Astrocyte (in vitro differentiated cells and primary cell): ENCODE data around the gene ZNF408. TPM values are rescaled to one million over a fixed set of nuclear protein-coding genes. Genes with fewer than 3 reads are reported as not detected.

Source experiments
- DNase-seq: peaks from one replicate; pipeline ENCODE4 v3.0.0-alpha.2; 2010; ENCODE audit warnings: low read depth
- FAIRE-seq: peaks from 2 replicates; lab custom pipeline; 2011; peaks lifted over from hg19 to GRCh38; lab: Jason Lieb, UNC
- H2AFZ ChIP-seq: 2 replicates; pipeline ENCODE4 v1.6.0; 2012; ENCODE audit warnings: low read depth, low read length, inconsistent platforms
- H3K27ac ChIP-seq: 2 replicates; pipeline ENCODE4 v1.5.1; 2011; ENCODE audit warnings: low read depth, low read length, inconsistent platforms
- H3K27me3 ChIP-seq: 2 replicates; pipeline ENCODE4 v1.6.0; 2011; ENCODE audit warnings: low read length, inconsistent platforms; ENCODE audit not compliant: insufficient read depth
- H3K36me3 ChIP-seq: 2 replicates; pipeline ENCODE4 v1.5.1; 2011; ENCODE audit warnings: low read length, inconsistent platforms; ENCODE audit not compliant: insufficient read depth
- H3K4me1 ChIP-seq: 2 replicates; pipeline ENCODE4 v1.5.1; 2011; ENCODE audit warnings: low read length, inconsistent platforms; ENCODE audit not compliant: insufficient read depth
- H3K4me2 ChIP-seq: 2 replicates; pipeline ENCODE4 v1.6.0; 2012; ENCODE audit warnings: low read length, inconsistent platforms
- H3K4me3 ChIP-seq: 2 replicates; pipeline ENCODE4 v1.5.1; 2011; ENCODE audit warnings: low read depth, mild to moderate bottlenecking, low read length, inconsistent platforms; ENCODE audit not compliant: insufficient read depth
- H3K79me2 ChIP-seq: 2 replicates; pipeline ENCODE4 v1.6.0; 2012; ENCODE audit warnings: mild to moderate bottlenecking, low read length, inconsistent platforms; ENCODE audit not compliant: insufficient read depth
- H3K9ac ChIP-seq: 2 replicates; pipeline ENCODE4 v1.6.0; 2012; ENCODE audit warnings: mild to moderate bottlenecking, low read length, inconsistent platforms
- H3K9me3 ChIP-seq: 2 replicates; pipeline ENCODE4 v1.5.1; 2012; ENCODE audit warnings: low read depth, mild to moderate bottlenecking, low read length, inconsistent platforms; ENCODE audit not compliant: insufficient read depth
- H4K20me1 ChIP-seq: 2 replicates; pipeline ENCODE4 v1.6.0; 2012; ENCODE audit warnings: low read length, inconsistent platforms; ENCODE audit not compliant: insufficient read depth
- H3K27ac Mint-ChIP-seq: one replicate; pipeline ENCODE4 v1.8.0; 2021; ENCODE audit warnings: mild to moderate bottlenecking, mixed read lengths; ENCODE audit not compliant: unreplicated experiment
- H3K27me3 Mint-ChIP-seq: one replicate; pipeline ENCODE4 v1.8.0; 2021; ENCODE audit warnings: low read depth, mixed read lengths; ENCODE audit not compliant: unreplicated experiment
- H3K36me3 Mint-ChIP-seq: one replicate; pipeline ENCODE4 v1.8.0; 2021; ENCODE audit warnings: low read depth, mixed read lengths; ENCODE audit not compliant: unreplicated experiment
- H3K4me1 Mint-ChIP-seq: one replicate; pipeline ENCODE4 v1.8.0; 2021; ENCODE audit warnings: low read depth, mixed read lengths; ENCODE audit not compliant: unreplicated experiment
- H3K4me3 Mint-ChIP-seq: one replicate; pipeline ENCODE4 v1.8.0; 2021; ENCODE audit warnings: mild to moderate bottlenecking, moderate library complexity, mixed read lengths; ENCODE audit not compliant: unreplicated experiment
- H3K9me3 Mint-ChIP-seq: one replicate; pipeline ENCODE4 v1.8.0; 2021; ENCODE audit warnings: mild to moderate bottlenecking, mixed read lengths; ENCODE audit not compliant: unreplicated experiment
- EZH2 ChIP-seq: IDR thresholded peaks from 2 replicates; pipeline ENCODE4 v1.6.1; 2012; ENCODE audit warnings: mild to moderate bottlenecking, low read length, inconsistent platforms; ENCODE audit not compliant: insufficient read depth
- total RNA-seq: library from RNA; stranded (reverse); gene quantifications from 2 replicates; pipeline ENCODE4 v1.2.1, GENCODE V29; 2021
- TF ChIP-seq, protein P1 (sequence below): IDR thresholded peaks from 2 replicates; pipeline ENCODE4 v1.5.1; 2011; ENCODE audit warnings: low read depth, mild to moderate bottlenecking, inconsistent platforms, low read length, moderate library complexity; ENCODE audit not compliant: insufficient read depth

ZNF408 gene
- total RNA-seq, 1 donor from 2014 or later = 18.3 TPM

GRCh38 chr11:46681814-46682213, 19.0 kb upstream of the ZNF408 start:
- Histone ChIP-seq H3K4me3 (no peak overlapping the region), H3K4me1 (peaks cover 7% of the 10 kb centered on the region), H3K79me2 (peaks cover 9% of the 10 kb centered on the region), H3K9ac (no peak overlapping the region), H3K4me2 (no peak overlapping the region), H3K27me3 (no peaks in the 10 kb centered on the region), H3K9me3 (no peaks in the 10 kb centered on the region), H4K20me1 (peaks cover 16% of the 10 kb centered on the region), H2AFZ (no peak overlapping the region), H3K27ac (no peak overlapping the region), H3K36me3 (peaks cover 22% of the 10 kb centered on the region)
- Mint-ChIP-seq H3K27ac (no peak overlapping the region), H3K4me3 (no peak overlapping the region), H3K27me3 (no peaks in the 10 kb centered on the region), H3K4me1 (peaks cover 13% of the 10 kb centered on the region), H3K36me3 (peaks cover 12% of the 10 kb centered on the region), H3K9me3 (no peaks in the 10 kb centered on the region)
- FAIRE-seq (no peak), DNase-seq (no peak)
- TF ChIP-seq, protein P1, sequence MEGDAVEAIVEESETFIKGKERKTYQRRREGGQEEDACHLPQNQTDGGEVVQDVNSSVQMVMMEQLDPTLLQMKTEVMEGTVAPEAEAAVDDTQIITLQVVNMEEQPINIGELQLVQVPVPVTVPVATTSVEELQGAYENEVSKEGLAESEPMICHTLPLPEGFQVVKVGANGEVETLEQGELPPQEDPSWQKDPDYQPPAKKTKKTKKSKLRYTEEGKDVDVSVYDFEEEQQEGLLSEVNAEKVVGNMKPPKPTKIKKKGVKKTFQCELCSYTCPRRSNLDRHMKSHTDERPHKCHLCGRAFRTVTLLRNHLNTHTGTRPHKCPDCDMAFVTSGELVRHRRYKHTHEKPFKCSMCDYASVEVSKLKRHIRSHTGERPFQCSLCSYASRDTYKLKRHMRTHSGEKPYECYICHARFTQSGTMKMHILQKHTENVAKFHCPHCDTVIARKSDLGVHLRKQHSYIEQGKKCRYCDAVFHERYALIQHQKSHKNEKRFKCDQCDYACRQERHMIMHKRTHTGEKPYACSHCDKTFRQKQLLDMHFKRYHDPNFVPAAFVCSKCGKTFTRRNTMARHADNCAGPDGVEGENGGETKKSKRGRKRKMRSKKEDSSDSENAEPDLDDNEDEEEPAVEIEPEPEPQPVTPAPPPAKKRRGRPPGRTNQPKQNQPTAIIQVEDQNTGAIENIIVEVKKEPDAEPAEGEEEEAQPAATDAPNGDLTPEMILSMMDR = no peak
- no peak for TF ChIP-seq EZH2

DNA sequence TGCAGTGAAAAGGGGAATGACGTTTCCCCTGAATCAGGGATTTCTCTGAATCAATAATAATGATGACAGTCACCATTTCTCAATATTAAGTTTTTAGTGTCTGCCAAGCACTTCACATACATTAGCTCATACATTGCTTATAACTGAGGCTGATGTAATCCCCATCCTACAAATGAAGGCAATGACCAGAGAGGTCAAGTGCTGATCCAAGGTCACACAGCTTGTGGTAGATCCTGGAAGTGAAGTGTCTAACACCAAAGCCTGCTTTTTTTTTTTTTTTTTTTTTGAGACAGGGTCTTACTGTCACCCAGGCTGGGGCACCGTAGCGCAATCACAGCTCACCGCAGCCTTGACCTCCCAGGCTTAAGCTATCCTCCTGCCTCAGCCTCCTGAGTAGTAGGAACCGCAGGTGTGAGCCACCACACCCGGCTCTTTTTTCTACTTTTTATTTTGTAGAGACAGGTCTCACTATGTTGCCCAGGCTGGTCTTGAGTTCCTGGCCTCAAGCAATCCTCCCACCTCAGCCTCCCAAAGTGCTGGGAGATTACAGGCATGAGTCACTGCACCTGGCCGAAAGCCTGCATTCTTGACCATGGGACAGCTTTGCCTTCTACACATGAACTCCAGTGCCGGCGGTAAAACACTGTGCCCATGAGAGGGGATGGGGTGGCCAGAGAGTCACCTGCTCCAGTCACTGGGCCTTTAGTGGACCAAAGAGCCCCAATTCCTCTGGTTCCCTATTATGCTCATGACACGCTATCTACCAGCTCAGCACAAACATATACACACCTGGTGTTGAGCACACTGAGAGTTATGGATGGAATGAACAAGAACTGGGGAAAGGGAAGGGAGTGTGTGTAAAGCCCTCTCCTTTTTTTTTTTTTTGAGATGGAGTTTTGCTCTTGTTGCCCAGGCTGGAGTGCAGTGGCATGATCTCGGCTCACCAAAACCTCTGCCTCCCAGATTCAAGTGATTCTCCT, 17.8 kb upstream of the ZNF408 start:
- FAIRE-seq (no peak), DNase-seq (peak; percentile 34)
- Mint-ChIP-seq H3K9me3 (no peaks in the 10 kb centered on the region), H3K36me3 (peaks cover 18% of the 10 kb centered on the region), H3K4me1 (peaks cover 11% of the 10 kb centered on the region), H3K4me3 (no peak overlapping the region), H3K27ac (peak overlapping the region; percentile 80), H3K27me3 (no peaks in the 10 kb centered on the region)
- Histone ChIP-seq H3K36me3 (peaks cover 16% of the 10 kb centered on the region), H3K9ac (no peak overlapping the region), H3K4me1 (peaks cover 14% of the 10 kb centered on the region), H2AFZ (no peak overlapping the region), H3K9me3 (no peaks in the 10 kb centered on the region), H3K4me2 (no peak overlapping the region), H3K27ac (peak overlapping the region; percentile 3), H3K27me3 (no peaks in the 10 kb centered on the region), H3K4me3 (no peak overlapping the region), H4K20me1 (peaks cover 14% of the 10 kb centered on the region), H3K79me2 (peaks cover 10% of the 10 kb centered on the region)
- TF ChIP-seq EZH2 = no peak

- peaks cover 13% of the 10 kb centered on the region for H3K36me3 ChIP-seq
- H3K27me3 Mint-ChIP-seq = no peaks in the 10 kb centered on the region
- no peak overlapping the region for H3K9ac ChIP-seq
- no peak overlapping the region for H3K4me3 ChIP-seq
- no peak overlapping the region for H3K4me2 ChIP-seq
- H3K36me3 Mint-ChIP-seq = peaks cover 22% of the 10 kb centered on the region
- H3K79me2 ChIP-seq = peaks cover 13% of the 10 kb centered on the region
- DNase-seq (no peak), FAIRE-seq (no peak)
- H4K20me1 ChIP-seq = peaks cover 8% of the 10 kb centered on the region
- no peak overlapping the region for H3K27ac Mint-ChIP-seq
- no peak overlapping the region for H2AFZ ChIP-seq
- no peak for TF ChIP-seq EZH2
- TF ChIP-seq, protein P1 = no peak
- H3K27ac ChIP-seq = no peak overlapping the region
- H3K4me3 Mint-ChIP-seq = no peak overlapping the region
- H3K4me1 Mint-ChIP-seq = peaks cover 8% of the 10 kb centered on the region
- H3K27me3 ChIP-seq = no peaks in the 10 kb centered on the region
- no peaks in the 10 kb centered on the region for H3K9me3 ChIP-seq
- peaks cover 10% of the 10 kb centered on the region for H3K4me1 ChIP-seq
- no peaks in the 10 kb centered on the region for H3K9me3 Mint-ChIP-seq
Observed at GRCh38 chr11:46684367-46684766, 16.5 kb upstream of the ZNF408 start.
